Ramos (cell line): ENCODE measurements around the gene LRRC23.

Source experiments
- in situ Hi-C: fragments of 300-500 bp; cut with MboI; formaldehyde crosslinking; loops from one replicate; pipeline ENCODE4 v1.14.3; 2022; ENCODE audit warnings: low sequenced_read_pairs; ENCODE audit not compliant: unreplicated experiment

LRRC23 gene

GRCh38 chr12:6941782-6942181, 37.2 kb downstream of the LRRC23 start:
- in situ Hi-C loops: no loop called here

- in situ Hi-C loops: no loop called here
These were observed 37.7 kb downstream of the LRRC23 start for GRCh38 chr12:6942331-6942665.

- in situ Hi-C loops: no loop called here
These were observed 38.7 kb downstream of the LRRC23 start for GRCh38 chr12:6943389-6943721.

DNA sequence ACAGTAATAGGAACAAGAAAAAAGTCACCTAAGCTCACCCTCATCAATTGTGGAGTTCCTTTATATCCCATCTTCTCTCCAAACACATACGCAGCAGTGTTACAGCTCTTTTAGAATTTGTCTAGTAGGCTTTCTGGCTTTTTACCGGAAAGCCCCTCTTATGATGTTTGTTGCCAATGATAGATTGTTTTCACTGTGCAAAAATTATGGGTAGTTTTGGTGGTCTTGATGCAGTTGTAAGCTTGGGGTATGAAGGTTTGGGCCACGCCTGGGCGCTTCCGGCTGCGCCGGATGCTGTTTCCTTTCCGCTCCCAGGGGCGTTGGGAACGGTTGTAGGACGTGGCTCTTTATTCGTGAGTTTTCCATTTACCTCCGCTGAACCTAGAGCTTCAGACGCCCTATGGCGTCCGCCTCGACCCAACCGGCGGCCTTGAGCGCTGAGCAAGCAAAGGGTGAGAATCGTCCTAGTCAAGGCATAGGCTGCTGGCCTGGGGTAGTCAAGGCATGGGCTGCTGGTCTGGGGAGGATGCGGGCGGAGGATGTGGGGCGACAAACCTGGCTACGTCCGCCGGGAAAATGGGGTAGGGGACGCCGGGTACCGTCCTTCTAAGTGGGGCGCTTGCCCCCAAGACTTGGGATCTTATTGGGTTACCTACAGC, 39.2 kb downstream of the LRRC23 start, which contains the start of the genes C12orf57 and RNU7-1:
Gene C12orf57 (plus strand): TSS at position 301 of the 659 bp plus-strand sequence. CDS start 100 bp downstream, at position 401.
Gene RNU7-1 (plus strand): TSS at position 95 of the 659 bp plus-strand sequence.
- in situ Hi-C loops: no loop called here

- in situ Hi-C loops: no loop called here
These were observed 40.0 kb downstream of the LRRC23 start for GRCh38 chr12:6944381-6945186.

DNA sequence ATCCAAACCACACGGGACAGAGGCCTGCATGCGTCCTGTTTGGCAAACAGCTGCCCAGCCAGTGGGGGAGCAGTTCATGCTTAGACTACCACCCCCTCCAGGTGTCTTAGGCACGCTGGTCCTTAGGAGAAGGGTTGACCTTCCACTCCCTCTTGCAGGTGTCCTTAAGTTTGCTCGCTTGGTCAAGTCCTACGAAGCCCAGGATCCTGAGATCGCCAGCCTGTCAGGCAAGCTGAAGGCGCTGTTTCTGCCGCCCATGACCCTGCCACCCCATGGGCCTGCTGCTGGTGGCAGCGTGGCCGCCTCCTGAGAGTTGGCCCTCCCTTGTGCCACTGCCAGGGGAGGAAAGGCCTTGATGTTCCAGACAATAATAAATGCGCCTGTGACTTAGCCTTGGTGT, 41.0 kb downstream of the LRRC23 start:
- in situ Hi-C loops: no loop called here

DNA sequence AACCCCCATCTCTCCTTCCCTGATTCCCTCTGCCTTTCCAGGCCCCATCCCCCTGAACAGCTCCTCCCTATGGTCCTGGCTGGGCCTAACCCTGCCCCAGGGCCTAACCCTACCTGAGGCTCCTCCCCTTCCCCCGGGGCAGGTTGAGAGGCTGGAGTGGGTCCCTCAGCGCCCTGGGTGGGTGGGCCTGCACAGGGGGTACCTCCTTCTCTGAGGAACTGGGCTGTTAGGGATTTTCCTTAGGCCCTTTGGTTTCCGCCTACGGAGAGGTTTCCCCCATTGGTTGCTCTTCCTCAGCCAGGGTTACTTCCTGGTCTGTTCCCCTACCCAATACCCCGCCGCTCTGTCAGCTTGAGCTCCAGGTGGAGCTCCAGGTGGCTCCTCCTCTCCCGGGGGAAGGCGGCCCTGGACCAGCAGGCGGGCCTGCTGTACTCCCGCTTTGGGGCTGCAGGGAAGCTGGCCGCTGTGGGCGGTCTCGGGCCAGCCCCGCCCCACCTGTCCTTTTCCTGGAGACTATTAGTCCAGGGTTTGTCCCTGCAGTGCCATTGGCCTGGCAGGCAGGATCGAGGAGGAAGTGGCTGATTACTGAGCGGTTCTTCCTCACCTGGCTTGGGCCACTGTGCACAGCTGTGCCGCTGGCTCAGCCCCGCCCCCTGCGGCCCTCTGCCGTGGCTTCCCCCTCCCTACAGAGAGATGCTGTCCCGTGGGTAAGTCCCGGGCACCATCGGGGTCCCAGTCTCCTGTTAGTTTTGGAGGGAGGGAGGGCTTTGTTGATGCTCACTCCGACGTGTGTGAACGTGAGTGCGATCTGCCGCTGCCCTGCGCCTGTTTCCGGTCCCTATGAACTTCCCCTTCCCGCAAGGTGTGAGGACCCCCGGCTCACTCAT, 41.7 kb downstream of the LRRC23 start:
- in situ Hi-C loops: no loop called here

DNA sequence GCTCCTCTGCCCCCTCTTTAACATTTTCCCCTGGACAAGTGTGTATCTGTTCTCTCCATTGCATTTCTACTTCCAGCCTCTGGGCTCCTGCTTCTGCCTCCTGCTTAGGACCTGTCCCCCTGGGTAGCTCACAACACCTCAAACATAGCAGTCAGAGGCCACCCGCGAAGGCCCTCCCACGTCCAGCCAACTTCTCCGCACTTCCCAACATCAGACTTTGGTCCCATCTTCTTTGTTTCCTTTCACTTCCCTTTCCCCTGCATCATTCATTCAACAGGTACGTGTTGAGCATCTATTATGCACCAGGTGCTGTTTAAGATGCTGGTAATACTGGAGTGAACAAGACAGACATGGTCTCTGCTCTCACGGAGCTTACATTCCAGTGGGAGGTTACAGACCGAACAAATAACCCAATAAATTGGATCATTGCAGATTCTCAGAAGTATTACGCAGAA, 42.3 kb downstream of the LRRC23 start:
- in situ Hi-C loops: no loop called here

DNA sequence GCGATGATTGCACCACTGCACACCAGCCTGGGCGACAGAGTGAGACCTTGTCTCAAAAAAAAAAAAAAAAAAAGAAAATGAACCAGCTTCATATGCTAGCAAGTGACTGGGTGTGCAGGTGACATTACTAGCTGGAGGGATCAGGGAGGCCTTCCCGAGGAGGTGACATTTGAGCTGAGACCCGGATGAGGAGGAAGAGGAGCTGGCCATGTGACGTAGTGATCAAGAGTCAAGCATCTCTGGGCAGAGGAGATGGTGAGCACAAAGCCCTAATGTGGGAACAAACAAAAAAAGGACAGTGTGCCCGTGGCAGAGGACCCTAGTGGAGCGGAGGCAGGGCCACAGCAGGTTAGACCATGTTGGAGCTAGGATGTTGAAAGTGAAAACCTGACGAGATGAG, 43.0 kb downstream of the LRRC23 start:
- in situ Hi-C loops: no loop called here

- in situ Hi-C loops: no loop called here
These were observed 44.4 kb downstream of the LRRC23 start for GRCh38 chr12:6948873-6949594.

GRCh38 chr12:6950401-6950801, 45.8 kb downstream of the LRRC23 start:
- in situ Hi-C loops: no loop called here

DNA sequence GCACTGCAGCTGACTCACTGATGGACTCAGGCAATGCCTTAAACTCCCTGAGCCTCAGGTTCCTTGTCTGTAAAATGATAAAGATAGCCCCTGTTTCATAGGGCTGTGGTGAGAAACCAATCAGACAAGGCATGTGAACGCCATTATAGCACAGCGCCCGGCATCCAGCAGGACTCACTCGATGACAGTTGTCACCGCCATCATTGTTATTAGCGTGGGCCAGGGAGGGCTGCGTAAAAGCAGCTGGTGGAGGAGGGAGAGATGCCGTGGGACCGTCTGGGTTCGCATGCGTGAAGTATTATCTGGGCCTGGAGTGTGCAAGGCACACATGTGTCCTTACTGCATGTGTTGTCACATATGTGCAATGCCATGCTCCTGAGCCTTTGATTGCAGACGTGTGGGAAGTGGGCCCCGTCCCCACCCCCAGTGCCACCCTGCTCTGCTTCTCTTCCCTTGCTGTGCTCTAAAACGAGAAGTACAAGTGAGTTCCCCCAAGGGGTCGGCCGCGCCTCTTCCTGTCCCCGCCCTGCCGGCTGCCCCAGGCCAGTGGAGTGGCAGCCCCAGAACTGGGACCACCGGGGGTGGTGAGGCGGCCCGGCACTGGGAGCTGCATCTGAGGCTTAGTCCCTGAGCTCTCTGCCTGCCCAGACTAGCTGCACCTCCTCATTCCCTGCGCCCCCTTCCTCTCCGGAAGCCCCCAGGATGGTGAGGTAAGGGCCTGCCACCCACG, 46.4 kb downstream of the LRRC23 start, which contains the start of gene PTPN6:
Gene PTPN6 (plus strand): TSS at position 546 of the 730 bp plus-strand sequence. CDS start 157 bp downstream, at position 703.
- in situ Hi-C loops: no loop called here

DNA sequence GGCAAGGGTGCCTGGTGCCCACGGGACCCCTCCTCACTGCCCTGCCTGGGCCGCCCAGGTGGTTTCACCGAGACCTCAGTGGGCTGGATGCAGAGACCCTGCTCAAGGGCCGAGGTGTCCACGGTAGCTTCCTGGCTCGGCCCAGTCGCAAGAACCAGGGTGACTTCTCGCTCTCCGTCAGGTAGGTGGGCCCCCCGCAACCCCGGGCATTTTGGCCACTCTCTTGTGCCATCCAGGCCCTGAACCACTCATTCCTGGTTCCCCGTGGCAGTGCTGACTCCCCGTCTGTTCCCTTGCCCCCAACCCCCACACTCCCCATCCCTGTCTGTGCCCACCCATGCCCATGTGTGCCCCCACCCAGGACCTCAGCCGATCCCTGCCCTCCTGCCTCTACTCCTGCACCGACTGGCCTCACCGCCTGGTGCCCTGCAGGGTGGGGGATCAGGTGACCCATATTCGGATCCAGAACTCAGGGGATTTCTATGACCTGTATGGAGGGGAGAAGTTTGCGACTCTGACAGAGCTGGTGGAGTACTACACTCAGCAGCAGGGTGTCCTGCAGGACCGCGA, 47.0 kb downstream of the LRRC23 start:
- in situ Hi-C loops: no loop called here

- in situ Hi-C loops: no loop called here
These were observed 47.7 kb downstream of the LRRC23 start for GRCh38 chr12:6952121-6952862.

GRCh38 chr12:6952863-6953441, 48.3 kb downstream of the LRRC23 start:
- in situ Hi-C loops: no loop called here

GRCh38 chr12:6953442-6954315, 49.1 kb downstream of the LRRC23 start:
- in situ Hi-C loops: no loop called here
